ENCODE measurements around the gene RNLS.

DNA sequence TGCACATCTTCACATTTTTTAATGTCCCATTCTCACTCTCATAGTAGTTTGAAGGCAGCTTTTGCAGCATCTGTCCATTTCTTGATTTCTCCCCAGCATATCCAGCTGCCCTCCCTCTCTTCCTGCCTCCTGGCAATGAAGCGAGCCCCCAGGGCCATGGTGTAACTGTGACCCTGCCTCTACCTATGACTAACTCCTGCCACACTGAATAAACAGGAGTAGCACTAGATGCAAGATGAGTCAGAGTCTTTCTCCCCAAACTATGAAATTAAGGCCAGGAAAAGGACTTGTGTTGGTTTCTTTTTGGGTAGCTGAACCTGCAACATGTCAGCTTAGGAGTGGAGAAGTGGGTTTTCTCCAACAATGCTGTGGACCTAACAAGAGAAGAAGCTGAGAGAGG lies 329.0 kb downstream of the RNLS start:
- TF ChIP-seq SIN3A (IDR thresholded peaks at IDR 0.05; ENCODE audit: borderline replicate concordance, insufficient read depth, low read length) (no peak), POLR2AphosphoS5 (IDR thresholded peaks at IDR 0.05; ENCODE audit: low read depth, low read length) (no peak), TAF1 (IDR thresholded peaks at IDR 0.05; ENCODE audit: borderline replicate concordance, insufficient read depth, low read length) (no peak)
- TF ChIP-seq, protein P1, sequence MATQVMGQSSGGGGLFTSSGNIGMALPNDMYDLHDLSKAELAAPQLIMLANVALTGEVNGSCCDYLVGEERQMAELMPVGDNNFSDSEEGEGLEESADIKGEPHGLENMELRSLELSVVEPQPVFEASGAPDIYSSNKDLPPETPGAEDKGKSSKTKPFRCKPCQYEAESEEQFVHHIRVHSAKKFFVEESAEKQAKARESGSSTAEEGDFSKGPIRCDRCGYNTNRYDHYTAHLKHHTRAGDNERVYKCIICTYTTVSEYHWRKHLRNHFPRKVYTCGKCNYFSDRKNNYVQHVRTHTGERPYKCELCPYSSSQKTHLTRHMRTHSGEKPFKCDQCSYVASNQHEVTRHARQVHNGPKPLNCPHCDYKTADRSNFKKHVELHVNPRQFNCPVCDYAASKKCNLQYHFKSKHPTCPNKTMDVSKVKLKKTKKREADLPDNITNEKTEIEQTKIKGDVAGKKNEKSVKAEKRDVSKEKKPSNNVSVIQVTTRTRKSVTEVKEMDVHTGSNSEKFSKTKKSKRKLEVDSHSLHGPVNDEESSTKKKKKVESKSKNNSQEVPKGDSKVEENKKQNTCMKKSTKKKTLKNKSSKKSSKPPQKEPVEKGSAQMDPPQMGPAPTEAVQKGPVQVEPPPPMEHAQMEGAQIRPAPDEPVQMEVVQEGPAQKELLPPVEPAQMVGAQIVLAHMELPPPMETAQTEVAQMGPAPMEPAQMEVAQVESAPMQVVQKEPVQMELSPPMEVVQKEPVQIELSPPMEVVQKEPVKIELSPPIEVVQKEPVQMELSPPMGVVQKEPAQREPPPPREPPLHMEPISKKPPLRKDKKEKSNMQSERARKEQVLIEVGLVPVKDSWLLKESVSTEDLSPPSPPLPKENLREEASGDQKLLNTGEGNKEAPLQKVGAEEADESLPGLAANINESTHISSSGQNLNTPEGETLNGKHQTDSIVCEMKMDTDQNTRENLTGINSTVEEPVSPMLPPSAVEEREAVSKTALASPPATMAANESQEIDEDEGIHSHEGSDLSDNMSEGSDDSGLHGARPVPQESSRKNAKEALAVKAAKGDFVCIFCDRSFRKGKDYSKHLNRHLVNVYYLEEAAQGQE (IDR thresholded peaks at IDR 0.05; ENCODE audit: insufficient read depth in 1 of 2, low read depth in 2 of 2, low read length in 2 of 2) = no peak

Data from PFSK-1 (cell line).